Testis (tissue), 3 donors: ENCODE results near the gene CHMP1A. TPM values are rescaled to one million over a fixed set of nuclear protein-coding genes. Genes with fewer than 3 reads are reported as not detected.

Source experiments
- DNase-seq: peaks from one replicate; pipeline ENCODE4 v3.0.0-alpha.2; 2019
- H3K27ac ChIP-seq, 2 donors: fragments of 200-600 bp; sonication (generic); one replicate each; pipeline ENCODE4 v1.5.1; 2019
- H3K27me3 ChIP-seq: fragments of 200-600 bp; sonication (generic); one replicate; pipeline ENCODE4 v1.5.1; 2019
- H3K36me3 ChIP-seq: fragments of 200-600 bp; sonication (generic); one replicate; pipeline ENCODE4 v1.5.1; 2017; ENCODE audit warnings: low read depth; ENCODE audit errors: missing control alignments
- H3K4me1 ChIP-seq: fragments of 200-600 bp; sonication (generic); one replicate; pipeline ENCODE4 v1.5.1; 2019
- H3K4me3 ChIP-seq, 2 donors: fragments of 200-600 bp; sonication (generic); one replicate each; pipeline ENCODE4 v1.5.1; 2017 to 2019
- H3K9me3 ChIP-seq: fragments of 200-600 bp; sonication (generic); one replicate; pipeline ENCODE4 v1.5.1; 2017
- POLR2A ChIP-seq: fragments of 450-650 bp; IDR thresholded peaks from one replicate; pipeline ENCODE4 v1.6.1; 2017; ENCODE audit warnings: antibody characterized with exemption, mild to moderate bottlenecking, moderate library complexity
- WGBS, 2 donors: methylation state at CpG; one replicate each; pipeline ENCODE4 v1.1.5; 2018; 5-methylcytosine and 5-hydroxymethylcytosine counted together
- intact Hi-C: fragments of 100-400 bp; cut with DNase I; formaldehyde crosslinking; loops from one replicate; pipeline ENCODE4 v1.15.1; 2023; ENCODE audit warnings: low total_unique reads
- polyA plus RNA-seq: library from polyadenylated mRNA; stranded (reverse); fragments of 350-450 nt; fragmentation: Illumina TruSeq; extraction: RNeasy Lipid Tissue Mini Kit (QIAGEN cat#74804); gene quantifications from one replicate; pipeline ENCODE4 v1.2.3, GENCODE V29; 2014; ENCODE audit warnings: low read depth, low replicate concordance; ENCODE audit not compliant: insufficient read depth
- total RNA-seq, 2 donors: library from RNA; depleted of rRNA; stranded (reverse); fragments of >200 nt; gene quantifications; one replicate each; pipeline ENCODE4 v1.2.3, GENCODE V29; 2016
- TF ChIP-seq, protein P1 (sequence below), 3 experiments: fragments of 450-650 bp in 2 of 3; fragments of 200-600 bp in 1 of 3; sonication (generic) in 1 of 3; IDR thresholded peaks; one replicate each; pipeline ENCODE4 v1.5.1; 2016 to 2019; ENCODE audit warnings: antibody characterized with exemption in 3 of 3, mild to moderate bottlenecking in 2 of 3, moderate library complexity in 1 of 3

Gene CHMP1A
- total and polyA plus RNA-seq, 3 donors from 2014 or later, result 90.0 to 123 (median 106) TPM

DNA sequence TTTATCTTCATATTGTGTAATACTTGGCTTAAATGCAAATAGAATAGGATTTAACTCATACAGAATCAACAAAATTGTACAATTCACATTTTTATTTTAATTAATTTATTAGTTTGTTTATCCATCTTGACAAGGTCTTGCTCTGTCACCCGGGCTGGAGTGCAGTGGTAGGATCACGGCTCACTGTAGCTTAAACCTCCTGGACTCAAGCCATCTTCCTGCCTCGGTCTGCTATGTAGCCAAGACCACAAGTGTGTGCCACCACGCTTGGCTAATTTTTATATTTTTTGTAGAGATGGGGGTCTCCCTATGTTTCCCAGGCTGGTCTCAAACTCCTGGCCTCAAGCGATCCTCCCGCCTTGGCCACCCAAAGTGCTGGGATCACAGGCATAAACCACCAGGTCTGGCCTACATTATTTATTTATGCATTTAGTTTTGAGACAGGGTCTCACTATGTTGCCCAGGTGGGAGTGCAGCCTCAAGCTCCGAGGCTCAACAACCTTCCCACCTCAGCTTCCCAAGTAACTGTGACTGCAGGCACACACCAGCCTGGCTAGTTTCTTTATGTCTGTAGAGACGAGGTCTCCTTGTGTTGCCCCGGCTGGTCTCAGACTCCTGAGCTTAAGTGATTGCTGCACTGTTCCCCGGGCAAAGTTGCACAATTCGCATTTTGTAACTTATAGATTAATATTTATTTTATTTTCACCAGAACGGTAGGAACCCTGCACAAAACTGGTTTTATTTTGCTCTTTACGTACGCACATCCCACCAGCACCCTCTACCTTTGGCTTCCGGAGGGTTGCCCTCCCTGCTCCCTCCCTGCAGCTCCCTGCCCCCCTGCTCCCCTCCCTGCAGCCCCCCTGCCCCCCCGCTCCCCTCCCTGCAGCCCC, 39.2 kb downstream of the CHMP1A start:
- H3K27ac ChIP-seq, result no peak overlapping the region
- no peak for DNase-seq
- TF ChIP-seq POLR2A, result no peak
- TF ChIP-seq, protein P1, sequence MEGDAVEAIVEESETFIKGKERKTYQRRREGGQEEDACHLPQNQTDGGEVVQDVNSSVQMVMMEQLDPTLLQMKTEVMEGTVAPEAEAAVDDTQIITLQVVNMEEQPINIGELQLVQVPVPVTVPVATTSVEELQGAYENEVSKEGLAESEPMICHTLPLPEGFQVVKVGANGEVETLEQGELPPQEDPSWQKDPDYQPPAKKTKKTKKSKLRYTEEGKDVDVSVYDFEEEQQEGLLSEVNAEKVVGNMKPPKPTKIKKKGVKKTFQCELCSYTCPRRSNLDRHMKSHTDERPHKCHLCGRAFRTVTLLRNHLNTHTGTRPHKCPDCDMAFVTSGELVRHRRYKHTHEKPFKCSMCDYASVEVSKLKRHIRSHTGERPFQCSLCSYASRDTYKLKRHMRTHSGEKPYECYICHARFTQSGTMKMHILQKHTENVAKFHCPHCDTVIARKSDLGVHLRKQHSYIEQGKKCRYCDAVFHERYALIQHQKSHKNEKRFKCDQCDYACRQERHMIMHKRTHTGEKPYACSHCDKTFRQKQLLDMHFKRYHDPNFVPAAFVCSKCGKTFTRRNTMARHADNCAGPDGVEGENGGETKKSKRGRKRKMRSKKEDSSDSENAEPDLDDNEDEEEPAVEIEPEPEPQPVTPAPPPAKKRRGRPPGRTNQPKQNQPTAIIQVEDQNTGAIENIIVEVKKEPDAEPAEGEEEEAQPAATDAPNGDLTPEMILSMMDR (IDR thresholded peaks at IDR 0.05), result no peak
- no peaks in the 10 kb centered on the region for H3K9me3 ChIP-seq
- no peaks in the 10 kb centered on the region for H3K36me3 ChIP-seq
- 77% methylated on average over 16 of the region's 16 CpGs for WGBS, 2 donors
- no peaks in the 10 kb centered on the region for H3K27me3 ChIP-seq
- H3K4me3 ChIP-seq, result no peak overlapping the region
- peaks cover 7% of the 10 kb centered on the region for H3K4me1 ChIP-seq
- intact Hi-C loops, result no loop called here

DNA sequence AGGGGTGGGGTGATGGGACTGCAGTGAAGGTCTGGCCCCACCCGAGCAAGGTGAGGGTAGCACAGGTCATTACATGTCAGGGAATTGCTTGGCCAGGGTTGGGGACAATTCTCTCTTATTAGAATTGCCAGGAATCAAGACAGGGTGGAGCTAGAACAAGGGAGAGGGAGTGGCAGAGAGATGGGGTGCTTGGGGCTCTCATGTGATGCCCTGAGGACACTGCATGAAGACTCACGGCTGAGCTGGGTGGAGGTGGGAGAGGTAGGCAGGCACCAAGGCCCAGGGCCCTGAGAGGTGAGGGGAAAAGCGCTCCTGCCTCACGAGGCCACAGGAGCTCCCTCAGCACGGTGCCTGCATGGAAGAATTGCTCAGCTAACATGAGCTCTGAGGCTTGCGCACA, 40.5 kb downstream of the CHMP1A start:
- Histone ChIP-seq H3K9me3 (no peaks in the 10 kb centered on the region), H3K4me3 (no peak overlapping the region), H3K36me3 (no peaks in the 10 kb centered on the region), H3K27me3 (no peaks in the 10 kb centered on the region), H3K4me1 (peaks cover under 1% of the 10 kb centered on the region), H3K27ac (no peak overlapping the region)
- intact Hi-C loops, result no loop called here
- no peak for TF ChIP-seq POLR2A
- TF ChIP-seq, protein P1 (IDR thresholded peaks at IDR 0.05), result no peak
- WGBS, 2 donors, result 66 to 69% methylated on average over 6 of the region's 6 CpGs
- DNase-seq, result no peak

DNA sequence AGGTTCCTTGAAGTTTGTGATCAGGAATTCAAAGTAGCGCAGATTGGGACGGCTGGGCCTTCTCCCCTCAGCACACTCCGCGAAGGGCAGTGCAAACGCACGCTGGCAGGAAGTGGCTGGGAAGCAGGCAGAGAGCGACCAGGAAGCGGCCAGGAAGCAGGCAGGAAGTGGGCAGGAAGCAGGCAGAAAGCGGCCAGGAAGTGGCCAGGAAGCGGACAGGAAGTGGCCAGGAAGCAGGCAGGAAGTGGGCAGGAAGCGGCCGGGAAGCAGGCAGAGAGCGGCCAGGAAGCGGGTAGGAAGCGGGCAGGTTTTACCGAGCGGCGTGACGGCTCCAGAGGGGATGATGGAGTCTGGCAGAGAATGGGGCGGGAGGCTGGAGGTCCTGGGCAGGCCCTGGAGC, 40.9 kb downstream of the CHMP1A start:
- H3K4me1 ChIP-seq, result no peaks in the 10 kb centered on the region
- WGBS, 2 donors, result 84 to 87% methylated on average over 20 of the region's 20 CpGs
- H3K9me3 ChIP-seq, result no peaks in the 10 kb centered on the region
- H3K4me3 ChIP-seq, result no peak overlapping the region
- no peaks in the 10 kb centered on the region for H3K36me3 ChIP-seq
- no peak for DNase-seq
- no peak overlapping the region for H3K27ac ChIP-seq
- no peaks in the 10 kb centered on the region for H3K27me3 ChIP-seq
- intact Hi-C loops, result no loop called here
- TF ChIP-seq, protein P1 (IDR thresholded peaks at IDR 0.05), result no peak
- no peak for TF ChIP-seq POLR2A

DNA sequence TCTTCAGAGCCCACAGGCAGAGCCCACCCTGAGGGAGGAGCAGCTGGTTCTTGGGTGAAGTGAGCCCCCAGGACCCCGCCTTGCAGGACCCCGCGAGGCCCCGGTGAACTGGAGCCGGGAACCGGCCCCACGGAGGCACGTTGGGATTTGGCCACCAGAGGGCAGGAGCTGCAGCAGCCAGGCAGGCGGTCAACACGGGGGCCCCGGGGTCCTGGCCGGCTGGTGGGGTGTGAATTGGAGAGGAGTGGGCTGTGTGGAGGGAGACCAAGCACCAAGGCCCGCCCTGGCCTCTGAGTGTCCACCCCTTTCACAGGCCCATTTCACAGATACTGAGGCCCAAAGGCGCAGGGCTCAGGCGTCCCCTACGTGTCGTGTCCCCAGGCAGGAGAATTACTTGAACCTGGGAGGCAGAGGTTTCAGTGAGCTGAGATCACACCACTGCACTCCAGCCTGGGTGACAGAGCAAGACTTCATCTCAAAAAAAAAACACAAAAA, 41.9 kb downstream of the CHMP1A start:
- no peaks in the 10 kb centered on the region for H3K9me3 ChIP-seq
- intact Hi-C loops, result no loop called here
- no peak for DNase-seq
- TF ChIP-seq, protein P1 (IDR thresholded peaks at IDR 0.05), result peak; percentile 11 to 43 (median 33)
- no peak for TF ChIP-seq POLR2A
- no peaks in the 10 kb centered on the region for H3K27me3 ChIP-seq
- H3K27ac ChIP-seq, result no peak overlapping the region
- H3K4me1 ChIP-seq, result no peaks in the 10 kb centered on the region
- 49 to 76% methylated on average over 7 to 16 of the region's 17 CpGs for WGBS, 2 donors
- no peaks in the 10 kb centered on the region for H3K36me3 ChIP-seq
- no peak overlapping the region for H3K4me3 ChIP-seq
